HG02571 (cell line): Measurements from ENCODE around the gene SORL1.

Experiments
- ATAC-seq: cut with Tn5 transposase; IDR thresholded peaks from one replicate; pipeline ENCODE4 v1.9.1; 2021; ENCODE audit warnings: mild to moderate bottlenecking, moderate library complexity; ENCODE audit not compliant: unreplicated experiment

The SORL1 gene

DNA sequence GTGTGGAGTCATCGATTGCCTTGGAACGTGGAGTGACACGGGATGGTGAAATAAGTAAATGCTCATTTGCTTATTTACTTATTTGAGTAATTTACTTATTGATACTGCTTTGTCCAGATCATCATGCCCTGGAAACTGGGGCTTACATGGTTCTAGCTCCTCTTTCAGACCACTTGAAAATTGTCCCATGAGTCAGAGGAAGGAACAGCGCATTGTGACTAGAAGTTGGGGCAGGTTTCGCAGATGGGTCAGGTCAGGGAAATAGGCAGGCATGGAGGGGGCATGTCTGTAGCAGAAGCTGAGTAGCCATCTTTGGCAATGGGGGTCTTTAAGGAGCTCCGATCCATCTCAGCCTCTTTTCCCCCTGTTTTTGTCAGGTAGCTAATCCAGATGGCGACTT is 104.8 kb downstream of the SORL1 start:
- ATAC-seq, result no peak

DNA sequence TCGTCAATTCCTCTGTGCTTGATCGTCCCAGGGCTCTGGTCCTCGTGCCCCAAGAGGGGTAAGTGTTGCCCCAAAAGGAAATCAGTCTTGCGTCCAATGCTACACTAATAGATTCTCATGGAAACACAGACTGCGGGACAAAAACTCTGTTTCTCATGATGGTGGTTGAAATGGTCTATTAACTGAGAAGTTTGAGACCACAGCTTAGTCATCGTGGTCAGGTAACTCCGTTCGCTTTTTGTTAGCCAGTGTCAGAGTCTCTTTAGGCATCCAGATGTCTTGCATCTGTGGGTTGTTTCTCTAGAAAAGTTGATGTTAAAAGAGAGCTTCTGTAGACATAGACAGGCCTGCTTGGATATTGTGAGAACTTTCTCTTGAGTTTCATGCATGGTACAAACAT is 105.2 kb downstream of the SORL1 start:
- peak; percentile 58 for ATAC-seq

DNA sequence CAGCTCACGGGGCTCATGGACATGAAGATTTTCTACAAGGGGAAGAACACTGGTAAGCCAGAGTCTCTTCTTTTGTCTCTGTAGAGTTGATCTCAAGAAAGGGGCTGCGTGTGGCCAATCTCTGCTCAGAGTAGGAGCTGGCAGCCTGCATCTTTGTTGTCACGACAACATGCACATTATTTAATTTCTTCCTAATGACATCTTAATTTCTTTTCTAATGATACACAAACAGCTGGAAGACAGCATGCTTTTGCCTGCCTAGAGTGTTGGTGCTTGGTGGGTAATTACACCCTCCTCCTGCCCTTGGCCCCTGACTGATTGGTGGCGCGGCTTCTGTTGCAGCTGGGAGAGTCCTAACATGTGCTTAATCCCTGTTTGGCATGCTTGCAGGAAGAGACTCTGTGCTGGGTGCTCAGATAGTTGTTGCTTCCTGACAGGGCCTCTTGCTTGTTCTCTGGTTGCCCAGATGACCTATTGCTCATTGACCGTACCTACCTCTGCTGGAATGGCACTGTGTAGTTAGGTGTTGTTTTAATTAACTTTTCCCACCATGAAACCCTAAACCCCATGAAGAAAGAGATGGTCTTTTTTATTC is 107.6 kb downstream of the SORL1 start:
- no peak for ATAC-seq

DNA sequence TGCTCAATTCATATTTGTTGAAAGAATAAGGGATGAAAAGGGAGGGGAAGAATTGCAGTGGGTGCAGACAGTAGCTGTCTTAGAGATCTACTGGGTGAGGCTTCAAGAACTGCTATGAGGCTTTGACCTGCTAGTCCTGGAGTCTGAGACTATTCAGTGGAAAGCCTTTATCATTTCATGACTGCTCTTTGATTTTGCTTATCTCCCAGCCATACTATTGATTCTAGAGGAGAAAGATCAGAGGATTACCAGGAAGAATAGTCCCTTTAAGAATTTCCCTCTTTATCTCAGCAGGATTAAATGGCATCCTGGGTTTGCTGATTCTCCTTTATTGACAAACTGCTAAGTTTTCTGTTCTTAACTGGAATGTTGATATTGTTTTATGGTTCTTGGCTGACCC is 108.1 kb downstream of the SORL1 start:
- no peak for ATAC-seq

DNA sequence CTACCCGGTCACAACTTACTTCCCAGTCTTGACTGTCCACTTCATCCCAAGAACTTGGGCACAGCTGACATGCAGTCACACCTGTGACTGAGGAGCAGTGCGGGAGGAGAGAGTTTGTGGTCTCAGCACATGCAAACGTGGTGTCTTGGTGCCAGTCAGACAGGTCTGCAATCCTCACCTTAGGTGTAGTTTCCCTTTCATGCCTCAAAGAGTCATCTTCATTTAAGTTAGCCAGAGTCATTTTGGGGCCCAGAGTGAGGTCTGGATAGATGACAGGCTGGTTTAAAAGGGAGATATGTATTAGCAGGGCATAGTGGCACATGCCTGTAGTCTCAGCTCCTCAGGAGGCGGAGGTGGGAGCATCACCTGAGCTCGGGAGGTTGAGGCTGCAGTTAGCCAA is 109.1 kb downstream of the SORL1 start:
- ATAC-seq, result no peak

DNA sequence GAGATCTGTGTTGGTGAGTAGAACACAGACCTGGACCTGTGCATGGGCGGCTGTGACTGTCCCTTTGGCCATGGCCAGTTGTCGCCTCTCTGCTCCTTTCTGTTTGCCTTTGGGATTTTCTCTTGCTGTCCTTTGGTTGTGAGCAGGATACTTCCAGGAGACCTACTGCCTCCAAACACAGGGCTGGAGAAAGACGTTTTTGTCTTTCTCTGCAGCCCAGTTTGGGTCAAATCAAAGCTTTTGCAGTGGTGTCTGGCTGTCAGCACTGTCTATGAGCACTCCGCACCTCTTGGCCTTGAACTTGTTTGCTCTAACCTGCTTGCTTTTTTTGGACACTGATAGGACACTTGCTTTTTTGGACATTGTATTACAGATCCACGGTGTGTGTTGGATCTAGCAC is 109.6 kb downstream of the SORL1 start:
- ATAC-seq, result no peak

DNA sequence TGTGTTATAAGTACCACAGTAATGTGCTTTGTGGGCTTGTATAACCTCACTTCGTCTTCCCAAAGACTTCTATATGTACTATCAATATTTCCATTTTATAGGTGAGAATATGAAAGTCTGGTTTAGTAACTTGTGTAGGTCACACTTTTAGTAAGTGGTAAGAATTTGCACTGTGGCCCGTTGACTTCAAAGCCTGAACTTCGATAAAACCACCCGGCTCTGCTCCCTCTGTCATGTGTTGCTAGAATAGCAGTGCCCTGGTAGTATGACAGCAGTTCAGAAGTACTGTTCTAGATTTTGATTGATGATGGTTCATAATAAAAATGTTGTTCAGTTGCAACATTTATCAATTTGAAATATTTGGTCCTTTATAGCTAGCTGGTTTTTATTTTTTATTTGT is 110.9 kb downstream of the SORL1 start:
- ATAC-seq, result no peak

DNA sequence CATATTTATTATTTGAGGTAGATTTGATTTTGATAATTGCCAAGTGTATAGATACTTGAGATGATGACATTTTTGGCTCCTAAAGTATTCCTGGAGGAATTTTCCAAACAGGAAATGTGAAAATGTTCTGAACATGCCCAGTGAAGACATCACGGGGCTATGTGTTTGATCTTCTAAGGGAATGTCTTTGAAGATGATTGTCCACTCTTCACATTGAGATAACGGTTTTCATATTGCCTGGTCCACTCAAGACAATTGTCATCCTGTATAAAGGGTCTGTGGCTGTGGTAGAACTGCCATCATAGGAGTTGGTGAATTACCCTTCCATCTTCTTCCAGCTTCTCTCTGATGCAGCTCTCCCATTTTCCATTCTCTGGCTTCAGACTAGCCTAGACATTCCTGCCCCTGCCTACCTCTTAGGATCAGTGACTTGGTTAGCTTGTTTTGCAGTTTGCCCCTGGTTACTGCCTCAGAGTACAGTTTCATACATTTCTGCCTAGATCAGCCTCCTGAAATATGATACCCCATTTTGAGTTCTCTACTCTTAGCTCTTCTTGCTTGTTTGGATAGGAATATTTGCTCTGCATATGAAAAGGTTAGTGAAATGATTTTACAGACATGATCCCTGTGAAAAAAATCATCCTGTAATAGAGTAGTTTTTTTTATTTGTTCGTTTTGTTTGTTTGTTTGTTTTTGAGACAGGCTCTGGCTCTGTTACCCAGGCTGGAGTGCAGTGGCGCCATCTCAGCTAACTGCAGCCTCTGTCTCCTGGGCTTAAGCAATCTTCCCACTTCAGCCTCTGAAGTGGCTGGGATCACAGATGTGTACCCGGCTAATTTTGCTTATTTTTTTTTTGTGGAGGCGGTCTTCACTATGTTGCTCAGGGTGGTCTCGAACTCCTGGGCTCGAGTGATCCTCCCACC is 112.0 kb downstream of the SORL1 start:
- no peak for ATAC-seq

DNA sequence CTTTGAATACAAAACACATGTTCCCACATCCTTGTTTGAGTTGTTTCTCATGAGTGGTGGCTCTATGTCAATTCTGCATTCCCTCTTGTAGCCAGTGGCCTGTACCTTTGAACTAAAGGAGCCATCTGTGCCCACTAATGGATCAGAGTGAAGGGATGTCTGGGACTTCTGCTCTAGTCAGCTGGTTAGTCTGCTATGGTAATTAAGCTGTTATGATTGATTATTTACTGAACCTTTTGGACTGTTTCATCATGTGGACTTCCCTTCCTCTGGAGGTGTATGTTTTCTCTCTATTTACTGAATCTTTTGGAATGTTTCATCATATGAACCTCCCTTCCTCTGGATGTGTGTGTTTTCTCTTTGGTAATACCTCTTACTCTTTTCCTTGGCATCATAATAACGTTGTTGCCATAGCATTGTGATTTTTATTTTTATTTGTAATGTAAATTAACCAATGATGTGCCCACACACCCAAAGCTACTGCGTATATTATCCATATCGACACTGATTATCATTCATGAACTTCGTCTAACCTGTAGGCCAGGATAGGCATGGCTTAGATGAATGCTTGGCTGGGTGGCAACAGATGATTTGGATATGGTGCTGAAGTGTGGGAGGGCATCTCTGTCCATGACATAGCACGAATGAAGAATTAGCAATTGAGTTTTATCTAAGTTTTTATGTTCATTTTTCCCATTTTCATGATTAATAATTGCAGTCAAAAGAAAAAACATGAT is 113.0 kb downstream of the SORL1 start:
- no peak for ATAC-seq

DNA sequence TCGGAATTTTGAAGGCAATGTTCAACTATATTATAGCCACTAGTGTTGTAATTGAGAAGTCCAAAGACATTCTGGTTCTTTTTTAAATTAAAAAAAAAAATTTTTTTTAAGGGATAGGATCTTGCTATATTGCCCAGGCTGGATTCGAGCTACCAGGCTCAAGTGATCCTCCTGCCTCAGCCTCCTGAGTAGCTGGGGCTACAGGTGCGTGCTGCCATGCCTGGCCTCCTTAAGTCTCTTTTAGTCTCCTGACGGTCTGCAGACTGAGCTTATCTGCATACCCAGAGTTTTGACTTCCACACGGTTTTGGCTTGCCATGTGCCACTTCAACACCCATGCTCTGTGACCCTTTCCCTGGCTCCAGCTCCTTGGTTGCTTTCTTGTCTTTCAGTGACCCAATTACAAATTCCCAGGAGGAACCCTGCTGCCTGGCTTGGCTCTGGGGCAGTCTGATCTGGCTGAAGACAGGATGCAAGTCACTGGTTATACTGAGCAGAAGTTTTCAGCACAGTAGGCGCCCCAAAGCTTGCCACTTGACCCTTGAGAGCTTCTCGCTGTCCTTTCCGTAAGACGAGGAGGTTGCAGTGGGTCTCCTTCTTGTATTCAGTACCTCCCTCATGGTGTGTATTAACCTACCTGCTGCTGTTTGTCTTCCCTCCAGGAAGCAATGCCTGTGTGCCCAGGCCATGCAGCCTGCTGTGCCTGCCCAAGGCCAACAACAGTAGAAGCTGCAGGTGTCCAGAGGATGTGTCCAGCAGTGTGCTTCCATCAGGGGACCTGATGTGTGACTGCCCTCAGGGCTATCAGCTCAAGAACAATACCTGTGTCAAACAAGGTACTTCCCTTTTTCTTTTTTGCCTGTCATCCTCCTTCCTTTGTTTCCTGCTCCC is 114.4 kb downstream of the SORL1 start:
- ATAC-seq, result no peak

DNA sequence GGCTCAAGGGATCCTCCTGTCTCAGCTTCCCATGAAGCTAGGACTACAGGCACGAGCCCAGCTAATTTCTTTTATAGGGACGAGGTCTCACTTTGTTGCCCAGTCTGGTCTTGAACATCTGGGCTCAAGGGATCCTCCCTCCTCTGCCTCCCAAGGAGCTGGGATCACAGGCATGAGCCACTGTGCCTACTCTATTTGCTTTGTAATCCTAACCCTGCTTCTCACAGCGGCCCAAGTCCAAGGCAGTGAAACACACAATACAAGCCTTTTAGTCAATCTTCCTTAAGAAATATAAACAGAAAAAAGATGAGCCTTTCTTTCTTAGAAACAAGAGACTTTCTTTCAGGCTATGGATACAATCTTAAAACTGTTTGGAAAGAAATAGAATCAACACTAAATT is 115.9 kb downstream of the SORL1 start:
- no peak for ATAC-seq

DNA sequence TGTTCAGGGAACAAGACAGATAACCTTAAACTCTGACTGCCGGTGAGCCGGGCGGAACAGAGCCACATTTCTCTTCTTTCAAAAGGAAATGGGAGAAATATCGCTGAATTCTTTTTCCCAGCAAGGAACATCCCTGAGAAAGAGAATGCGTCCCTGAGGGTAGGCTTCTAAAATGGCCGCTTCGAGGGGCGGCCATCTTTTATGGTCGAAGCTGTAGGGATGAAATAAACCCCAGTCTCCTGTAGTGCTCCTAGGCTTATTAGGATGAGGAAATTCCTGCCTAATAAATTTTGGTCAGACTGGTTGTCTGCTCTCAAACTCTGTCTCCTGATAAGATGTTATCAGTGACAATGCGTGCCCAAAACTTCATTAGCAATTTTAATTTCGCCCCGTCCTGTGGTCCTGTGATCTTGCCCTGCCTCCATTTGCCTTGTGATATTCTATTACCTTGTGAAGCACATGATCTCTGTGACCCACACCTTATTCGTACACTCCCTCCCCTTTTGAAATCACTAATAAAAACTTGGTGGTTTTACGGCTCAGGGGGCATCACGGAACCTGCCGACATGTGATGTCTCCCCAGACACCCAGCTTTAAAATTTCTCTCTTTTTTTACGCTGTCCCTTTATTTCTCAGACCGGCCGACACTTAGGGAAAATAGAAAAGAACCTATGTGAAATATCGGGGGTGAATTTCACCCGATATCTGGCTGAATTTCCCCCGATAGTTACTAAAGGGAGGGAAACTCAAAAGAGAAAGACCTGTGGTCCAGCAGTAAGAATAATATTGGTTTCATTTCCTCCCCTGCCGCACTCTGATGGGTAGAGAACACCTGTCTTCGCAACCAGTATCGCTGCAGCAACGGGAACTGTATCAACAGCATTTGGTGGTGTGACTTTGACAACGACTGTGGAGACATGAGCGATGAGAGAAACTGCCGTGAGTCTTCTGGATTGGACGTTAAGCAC is 117.5 kb downstream of the SORL1 start:
- peak; percentile 96 for ATAC-seq

DNA sequence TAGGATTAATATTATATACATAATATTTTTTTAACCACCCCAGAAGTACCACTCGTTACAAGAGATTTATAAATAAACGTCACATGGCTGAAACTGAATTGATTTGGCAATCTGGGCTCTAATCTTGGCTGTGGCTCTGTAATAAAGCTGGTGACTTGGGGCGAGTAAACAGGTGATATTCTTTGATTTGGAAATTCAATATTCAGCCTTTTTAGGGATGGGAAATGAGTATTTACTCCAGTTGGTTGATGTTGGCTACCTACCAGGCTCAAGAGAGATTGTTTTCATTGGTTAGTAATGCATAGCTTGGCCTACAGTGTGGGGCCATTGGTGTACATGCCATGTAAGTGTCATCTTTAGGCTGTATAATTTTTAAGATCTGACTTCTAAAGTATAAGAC is 118.3 kb downstream of the SORL1 start:
- no peak for ATAC-seq

DNA sequence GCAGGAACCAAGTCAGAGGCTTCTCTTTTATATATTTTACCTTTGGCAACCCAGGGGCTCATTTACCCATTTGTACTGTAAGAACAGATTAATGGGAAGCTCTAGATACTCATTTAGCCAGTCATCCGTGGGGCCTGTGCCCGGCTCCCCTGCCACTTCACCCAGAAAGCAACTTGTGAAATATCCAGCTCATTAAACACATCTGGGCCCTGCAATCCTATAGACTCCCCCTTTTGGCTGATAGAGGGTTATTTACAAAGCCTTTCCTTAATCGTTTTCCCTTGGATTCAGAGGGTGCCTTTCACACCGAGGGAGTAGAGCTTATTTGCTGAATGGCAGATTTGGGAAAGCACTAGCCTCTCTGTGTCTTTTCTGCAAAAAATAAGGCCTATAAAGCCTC is 119.4 kb downstream of the SORL1 start:
- ATAC-seq, result no peak

DNA sequence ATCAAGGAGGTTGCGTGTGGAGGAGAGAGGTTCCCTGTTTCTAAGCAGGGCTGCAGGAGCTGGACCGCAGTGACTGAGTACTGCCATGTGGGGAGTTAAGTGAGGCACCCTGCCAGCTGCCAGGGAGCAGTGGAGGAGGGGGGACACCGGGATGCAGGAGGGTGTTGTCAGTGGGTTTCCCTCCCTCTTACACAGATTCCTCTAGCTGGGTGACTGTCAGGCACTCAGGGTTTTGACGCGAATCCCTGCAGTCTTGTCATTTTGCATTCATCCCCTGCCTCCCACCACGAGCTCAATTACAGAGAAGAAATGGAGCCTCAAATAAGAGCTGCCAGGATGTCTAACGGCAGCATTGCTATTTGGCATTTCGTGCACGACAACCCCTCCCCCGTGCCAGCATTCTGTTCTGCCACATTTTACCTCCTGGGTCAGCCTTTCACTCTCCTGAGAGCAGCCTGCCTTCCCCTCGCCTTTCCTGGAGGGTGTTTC is 120.5 kb downstream of the SORL1 start:
- ATAC-seq, result no peak

DNA sequence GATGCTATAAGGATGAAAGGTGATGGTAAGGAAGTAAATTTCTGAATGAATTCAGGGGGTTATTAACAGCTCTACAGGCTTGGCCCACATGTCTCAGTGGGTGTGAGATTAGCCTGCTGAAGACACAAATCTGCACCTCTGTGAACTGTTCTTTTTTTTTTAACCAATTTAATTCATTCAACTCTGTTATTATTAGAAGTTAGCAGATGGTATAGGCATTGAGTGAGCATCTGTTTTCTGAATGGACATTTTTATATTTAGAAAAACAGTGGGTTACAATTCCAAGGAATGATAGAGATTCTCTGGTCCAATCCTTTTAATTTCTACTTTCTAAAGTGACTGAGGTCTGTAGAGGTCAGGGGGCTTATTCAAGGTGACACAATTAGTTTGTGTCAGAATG is 122.7 kb downstream of the SORL1 start:
- no peak for ATAC-seq

DNA sequence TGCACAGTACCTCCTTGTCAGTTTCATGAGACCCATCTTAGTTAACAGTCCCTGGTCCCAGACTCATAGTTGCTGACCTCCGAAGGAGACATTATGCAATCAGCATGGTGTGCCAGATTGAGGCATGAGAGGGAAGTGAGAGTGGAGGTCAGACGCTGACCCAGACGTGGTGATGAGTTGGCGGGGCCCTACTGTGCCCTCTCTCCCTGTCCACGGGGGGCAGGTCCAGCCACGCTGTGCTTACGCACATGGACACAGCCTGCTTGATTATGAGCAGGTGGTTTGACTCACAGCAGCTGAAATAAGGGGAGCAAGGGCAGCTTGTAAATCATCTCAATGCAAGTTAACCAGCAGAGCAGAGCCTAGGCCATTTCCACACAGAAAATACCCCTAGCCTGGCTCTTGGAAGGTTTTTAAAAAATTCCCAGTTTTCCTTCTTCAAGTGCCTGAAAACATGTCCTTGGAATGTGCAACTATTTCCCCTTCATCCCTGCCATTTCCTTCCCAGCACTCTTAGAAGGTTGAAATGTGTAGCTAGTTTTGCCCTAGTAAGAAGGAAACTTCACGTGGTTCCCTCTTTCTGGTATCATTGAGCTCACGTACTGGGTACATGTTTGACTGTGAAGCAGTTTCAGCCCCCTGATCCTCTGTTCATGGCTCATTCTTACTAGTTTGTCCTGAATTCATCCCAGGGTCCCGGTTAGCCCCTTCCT is 123.3 kb downstream of the SORL1 start:
- ATAC-seq, result peak; percentile 58

DNA sequence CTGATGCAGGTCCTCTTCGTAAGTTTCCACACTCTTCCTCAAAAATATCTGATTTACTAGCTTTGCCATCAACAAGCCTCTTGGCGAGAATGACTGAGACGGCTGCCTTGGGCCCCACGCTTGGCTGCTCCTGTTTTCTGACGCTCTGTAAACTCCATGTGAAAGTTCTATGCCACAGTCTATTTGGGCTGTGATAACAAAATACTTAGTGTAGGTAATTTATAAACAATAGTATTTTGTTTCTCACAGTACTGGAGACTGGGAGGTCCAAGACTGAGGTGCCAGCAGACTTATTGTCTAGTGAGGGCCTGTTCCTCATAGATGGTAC is 123.8 kb downstream of the SORL1 start:
- ATAC-seq, result peak; percentile 18

DNA sequence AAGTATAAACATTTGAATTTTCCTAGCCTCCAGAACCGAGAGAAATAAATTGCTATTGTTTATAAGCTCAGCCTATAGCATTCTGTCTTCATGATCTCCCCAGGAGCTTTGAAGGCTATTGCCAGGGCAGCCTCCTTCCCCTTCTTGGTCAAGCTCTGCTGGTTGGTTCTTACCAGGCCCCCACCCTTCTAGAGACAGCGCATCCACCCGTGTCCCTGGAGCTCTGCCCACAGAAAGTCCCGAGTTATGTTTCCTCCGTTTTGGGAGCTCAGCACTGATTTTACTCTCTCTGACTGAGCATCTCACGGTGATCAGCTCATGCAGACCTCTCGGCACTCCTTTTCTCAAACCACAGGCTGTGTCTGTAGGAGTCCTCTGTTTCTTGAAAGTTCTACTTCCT is 124.4 kb downstream of the SORL1 start:
- no peak for ATAC-seq
